GM21737 (cell line): ENCODE data around the gene RCAN3.
"Not testable (repeated sequence)": the region's sequence is repeated elsewhere in the genome, so short reads cannot be mapped to it uniquely, and the experiment has no call there.

Source experiments
- ATAC-seq: cut with Tn5 transposase; IDR thresholded peaks from one replicate; pipeline ENCODE4 v1.9.1; 2021; ENCODE audit warnings: mild to moderate bottlenecking, moderate library complexity; ENCODE audit not compliant: unreplicated experiment

The RCAN3 gene

GRCh38 chr1:24548070-24548469 lies 45.4 kb downstream of the RCAN3 start:
- ATAC-seq = no peak

GRCh38 chr1:24549210-24549609 lies 46.6 kb downstream of the RCAN3 start:
- ATAC-seq = not testable (repeated sequence)

- no peak for ATAC-seq
Observed at GRCh38 chr1:24551290-24551959, 48.8 kb downstream of the RCAN3 start.

DNA sequence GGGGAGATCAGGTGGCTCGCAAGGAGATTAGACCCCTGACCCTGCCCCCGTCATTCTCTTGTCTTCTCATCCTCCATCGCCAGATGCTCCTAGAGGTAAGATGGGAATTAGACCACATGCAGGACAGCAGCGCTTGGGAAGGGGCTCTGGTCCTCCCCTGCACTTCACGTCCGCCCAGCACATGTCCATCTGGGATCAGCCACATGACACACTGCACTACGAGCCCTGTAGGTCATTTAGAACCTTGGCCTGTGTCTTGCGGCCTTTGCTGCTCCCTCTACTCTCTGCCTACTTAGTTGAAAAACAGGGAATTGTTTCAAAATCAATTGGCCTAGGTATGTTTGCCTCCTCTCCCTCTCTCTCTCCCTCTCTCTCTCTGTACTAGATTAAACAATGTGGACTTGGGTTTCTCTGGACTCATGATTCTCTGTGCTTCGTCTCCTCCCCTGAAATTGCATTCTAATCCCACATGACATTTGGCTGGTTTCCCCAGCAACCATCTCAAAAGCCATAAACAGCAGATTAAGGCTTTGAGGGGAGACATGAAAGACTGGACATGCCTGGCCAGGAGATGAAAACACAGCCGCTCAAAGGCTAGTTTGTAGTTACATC lies 49.4 kb downstream of the RCAN3 start:
- no peak for ATAC-seq

DNA sequence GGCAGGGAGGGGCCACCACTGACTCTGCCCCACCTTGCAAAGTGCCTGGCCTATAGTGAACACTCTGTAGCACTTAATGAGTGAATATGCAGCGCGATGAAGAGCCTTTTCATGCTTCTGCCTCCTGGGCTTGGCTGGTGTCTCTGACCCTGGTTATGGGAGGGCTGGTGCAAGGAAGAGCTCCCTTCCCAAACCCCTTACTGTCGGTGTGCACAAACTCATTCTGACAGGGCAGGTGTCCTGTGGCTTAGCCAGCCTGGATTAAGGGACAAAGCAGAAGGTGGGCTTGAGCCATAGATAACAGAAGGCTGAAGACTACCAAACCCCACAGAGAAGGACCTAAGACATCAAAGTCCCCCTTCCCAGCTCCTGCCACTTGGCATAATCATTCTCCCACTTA lies 51.3 kb downstream of the RCAN3 start:
- no peak for ATAC-seq

- no peak for ATAC-seq
Observed at GRCh38 chr1:24554714-24555113, 52.1 kb downstream of the RCAN3 start.

- no peak for ATAC-seq
Observed at GRCh38 chr1:24555591-24556413, 53.2 kb downstream of the RCAN3 start, which contains the start of gene NCMAP. NCMAP (plus strand) TSS chr1:24556087; CDS start chr1:24595431, 39,344 bp downstream.

DNA sequence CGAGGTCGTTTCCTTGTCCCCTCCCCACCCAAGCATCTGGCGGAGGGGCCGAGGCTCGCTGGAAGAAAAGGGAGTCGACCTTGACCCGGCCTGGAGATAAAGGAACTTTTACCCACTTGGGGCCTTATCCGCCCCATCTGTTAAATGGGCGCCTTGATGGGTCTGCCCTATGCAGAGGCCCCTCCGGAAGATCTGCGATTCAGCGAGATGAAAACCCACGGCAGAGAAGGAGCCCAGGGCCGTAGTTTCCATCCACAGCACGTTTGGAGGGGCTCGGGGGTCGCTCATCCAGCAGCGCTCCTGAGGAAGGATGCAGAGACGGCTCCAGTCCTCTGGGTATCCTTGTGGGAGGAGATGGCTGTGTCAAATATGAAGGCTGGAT lies 53.8 kb downstream of the RCAN3 start:
- no peak for ATAC-seq

DNA sequence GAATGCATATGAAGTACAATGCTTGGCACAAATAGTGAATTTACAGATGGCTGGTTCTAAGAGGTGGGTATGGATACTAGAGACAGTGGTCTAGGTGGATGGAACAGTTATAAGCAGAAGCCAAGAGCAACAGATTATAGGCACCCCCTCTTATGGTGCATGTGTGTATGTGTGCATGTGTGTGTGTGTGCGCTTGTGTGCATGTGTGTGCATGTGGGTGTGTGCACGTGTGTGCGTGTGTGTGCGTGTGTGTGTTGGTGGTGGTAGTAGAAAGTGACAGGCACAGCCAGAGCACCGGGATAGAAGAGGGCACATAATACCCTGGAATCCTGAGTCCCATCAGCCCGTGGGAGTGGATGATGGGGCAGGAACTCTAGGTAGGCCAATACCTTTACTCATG lies 54.6 kb downstream of the RCAN3 start:
- ATAC-seq = no peak

DNA sequence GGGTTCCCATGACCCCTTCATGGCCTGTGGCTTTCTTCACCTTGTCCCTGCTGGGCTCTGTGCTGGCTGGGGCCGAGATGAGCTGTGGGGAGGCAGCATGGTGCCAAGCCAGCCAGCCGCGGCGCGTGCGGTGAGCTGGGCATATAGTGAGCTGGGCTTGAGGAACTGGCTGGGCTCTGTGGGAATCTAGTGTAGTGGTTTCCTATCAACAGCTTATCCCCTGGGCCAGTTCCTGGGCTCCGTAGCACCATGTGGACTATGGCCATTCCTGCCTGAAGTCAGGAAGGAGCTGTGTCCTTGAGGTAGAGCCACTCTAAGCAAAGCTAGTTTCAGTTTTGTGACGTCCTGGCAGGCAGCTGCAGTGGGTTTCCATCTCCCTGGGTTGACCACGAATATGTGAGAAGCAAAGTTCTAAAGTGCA lies 55.1 kb downstream of the RCAN3 start:
- no peak for ATAC-seq

- ATAC-seq = no peak
Observed at GRCh38 chr1:24558455-24558854, 55.8 kb downstream of the RCAN3 start.

DNA sequence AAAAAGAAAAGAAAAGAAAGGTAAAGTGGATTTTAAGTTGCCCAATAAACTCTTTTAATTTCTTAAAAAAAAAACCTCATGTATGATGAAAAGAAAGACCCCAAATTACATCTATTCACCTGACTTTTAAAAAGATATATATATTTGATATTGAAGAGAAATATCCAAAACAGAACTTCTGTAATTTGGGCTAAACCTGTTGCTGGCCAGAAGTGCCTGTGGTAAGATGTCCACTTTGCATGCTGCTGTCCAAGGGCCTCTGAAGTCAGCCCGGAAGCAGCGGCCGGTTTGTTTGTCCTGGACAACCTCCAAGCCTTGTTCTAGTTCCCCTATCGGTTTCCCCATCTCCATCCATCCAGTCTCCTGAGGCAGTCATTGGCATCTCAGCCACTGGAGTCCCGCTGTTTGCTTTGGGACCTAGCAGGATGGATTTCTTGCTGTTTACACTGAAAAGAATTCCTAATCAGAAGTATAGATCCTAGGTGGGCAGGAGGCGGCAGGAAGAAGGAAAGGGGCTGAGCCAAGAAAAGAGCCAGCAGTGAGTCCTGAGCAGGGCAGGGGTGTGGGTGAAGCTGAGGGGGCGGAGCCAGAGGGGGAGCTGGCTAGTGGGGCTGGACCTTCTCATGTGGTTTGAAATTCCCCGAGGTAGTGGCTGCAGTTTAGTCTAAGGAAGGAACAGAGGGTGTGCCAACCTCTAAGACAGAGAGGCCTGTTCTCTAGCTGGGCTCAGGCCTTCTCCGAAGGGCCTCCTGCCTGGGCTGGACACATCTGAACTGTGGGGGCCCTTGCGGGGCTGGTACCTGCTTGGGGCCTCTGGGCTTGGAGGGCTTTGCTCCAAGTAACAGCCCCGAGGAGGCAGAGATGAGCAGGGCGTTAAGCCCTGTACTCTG lies 56.5 kb downstream of the RCAN3 start:
- no peak for ATAC-seq

DNA sequence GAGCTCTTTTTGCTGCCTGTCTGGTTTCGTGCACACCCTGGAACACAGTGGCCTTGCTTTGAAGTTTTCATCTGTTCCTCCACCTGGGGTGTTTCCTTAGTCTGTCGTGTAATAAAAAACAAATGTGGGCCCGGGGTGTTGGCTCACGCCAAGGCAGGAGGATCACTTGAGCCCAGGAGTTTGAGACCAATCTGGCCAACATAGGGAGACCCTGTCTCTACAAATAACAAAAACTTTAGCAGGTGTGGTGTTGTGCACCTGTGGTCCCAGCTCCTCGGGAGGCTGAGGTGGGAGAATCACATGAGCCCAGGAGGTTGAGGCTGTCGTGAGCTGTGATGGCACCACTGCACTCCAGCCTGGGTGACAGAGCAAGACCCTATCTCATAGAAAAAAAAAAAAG lies 57.7 kb downstream of the RCAN3 start:
- ATAC-seq = no peak

GRCh38 chr1:24562625-24563024 lies 60.0 kb downstream of the RCAN3 start:
- no peak for ATAC-seq

DNA sequence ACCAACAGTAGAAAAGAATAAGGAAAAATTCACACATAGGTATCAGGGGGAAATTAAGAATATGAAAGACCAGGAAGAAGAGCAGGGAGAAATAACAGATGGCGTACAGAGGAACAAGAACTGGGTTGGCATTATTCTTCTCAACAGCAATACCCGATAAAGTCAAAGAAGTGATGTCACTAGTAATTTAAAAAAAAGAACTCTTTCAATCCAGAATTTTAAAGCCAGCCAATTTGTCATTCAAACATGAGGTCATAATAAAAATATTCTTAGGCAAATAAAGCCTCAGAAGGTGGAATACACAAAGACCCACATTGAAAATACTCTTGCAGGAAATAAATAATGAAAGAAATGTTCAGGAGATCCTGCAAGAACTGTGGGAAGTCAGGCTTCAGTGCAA lies 62.1 kb downstream of the RCAN3 start:
- ATAC-seq = no peak

- ATAC-seq = no peak
Observed at GRCh38 chr1:24566236-24566867, 63.7 kb downstream of the RCAN3 start.

- ATAC-seq = no peak
Observed at GRCh38 chr1:24567792-24568388, 65.3 kb downstream of the RCAN3 start.

DNA sequence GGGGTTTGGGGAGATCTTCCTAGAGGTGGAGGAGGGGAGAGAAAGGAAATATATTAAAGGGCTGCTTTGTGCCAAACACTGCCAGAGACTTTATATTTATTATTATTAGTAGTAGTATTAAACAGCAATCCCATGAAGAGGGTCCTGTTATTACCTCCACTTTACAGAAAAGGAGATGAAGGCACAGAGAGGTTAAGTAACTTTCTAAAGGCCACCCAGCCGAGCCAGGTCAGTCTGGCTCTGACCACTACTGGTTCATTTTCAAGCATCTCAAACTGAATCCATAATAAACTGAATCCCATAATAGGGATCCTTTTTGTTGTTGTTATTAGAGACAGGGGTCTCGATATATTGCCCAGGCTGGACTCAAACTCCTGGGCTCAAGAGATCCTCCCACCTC lies 65.8 kb downstream of the RCAN3 start:
- no peak for ATAC-seq

- ATAC-seq = no peak
Observed at GRCh38 chr1:24570265-24571125, 67.9 kb downstream of the RCAN3 start.
